Endothelial cell of umbilical vein (primary cell): Measurements from ENCODE around the gene TRAPPC2. TPM values are rescaled to one million over a fixed set of nuclear protein-coding genes. Genes with fewer than 3 reads are reported as not detected.

Source experiments
- BruUV-seq: library from RNA; stranded (reverse); fragments of 400-500 nt; replicated peaks from 2 replicates; lab custom pipeline; 2021; lab: Mats Ljungman, UMichigan
- CTCF ChIA-PET: fragments of 300-600, 350-600 bp; sonication (Branson Sonifier 250); formaldehyde crosslinking; loops from one replicate; lab custom pipeline; 2021; ENCODE audit warnings: antibody characterized with exemption, inconsistent platforms; lab: Charles Lee
- POLR2A ChIA-PET: fragments of 300-600, 350-600 bp; sonication (Branson Sonifier 250); formaldehyde crosslinking; loops from one replicate; lab custom pipeline; 2021; ENCODE audit warnings: antibody characterized with exemption, inconsistent platforms; lab: Charles Lee
- DNase-seq: peaks from one replicate; pipeline ENCODE4 v3.0.0-alpha.2; 2011; ENCODE audit warnings: low read depth, low spot score
- FAIRE-seq: peaks from 2 replicates; lab custom pipeline; 2011; peaks lifted over from hg19 to GRCh38; lab: Jason Lieb, UNC
- H2AFZ ChIP-seq: 2 replicates; pipeline ENCODE4 v1.6.0; 2012; ENCODE audit warnings: low read depth, low read length, control low read depth, inconsistent platforms
- H3K27ac ChIP-seq: 2 replicates; pipeline ENCODE4 v1.5.1; 2011; ENCODE audit warnings: low read depth, mild to moderate bottlenecking, control low read depth, low read length, moderate library complexity; ENCODE audit not compliant: insufficient read depth
- H3K27me3 ChIP-seq, 2 experiments: 2 replicates each; pipeline versions ENCODE4 v1.6.0 to v1.6.1; 2011; ENCODE audit warnings: low read length in 2 of 2, mixed read lengths in 1 of 2; ENCODE audit not compliant: control insufficient read depth in 2 of 2, insufficient read depth in 2 of 2
- H3K36me3 ChIP-seq, 2 experiments: 2 replicates in 1 of 2; 3 replicates in 1 of 2; pipeline ENCODE4 v1.5.1; 2011; ENCODE audit warnings: low read length in 2 of 2, mild to moderate bottlenecking in 1 of 2, moderate library complexity in 1 of 2; ENCODE audit not compliant: control insufficient read depth in 2 of 2, insufficient read depth in 2 of 2; ENCODE audit errors: extremely low read depth in 1 of 2
- H3K4me1 ChIP-seq: 3 replicates; pipeline ENCODE4 v1.5.1; 2011; ENCODE audit warnings: mild to moderate bottlenecking, low read length; ENCODE audit not compliant: control insufficient read depth, insufficient read depth; ENCODE audit errors: extremely low read depth
- H3K4me2 ChIP-seq: 2 replicates; pipeline ENCODE4 v1.6.1; 2011; ENCODE audit warnings: low read length, control low read depth, mixed read lengths; ENCODE audit not compliant: insufficient read depth
- H3K4me3 ChIP-seq, 3 experiments: fragments of 200-600 bp in 1 of 3; sonication (generic), shearing (Covaris generic) in 1 of 3; replicated peaks in 1 of 3; 2 replicates each; pipeline ENCODE4 v1.5.1; 2011 to 2016; ENCODE audit warnings: control low read depth in 3 of 3, low read length in 3 of 3, mild to moderate bottlenecking in 2 of 3, inconsistent platforms in 1 of 3, low read depth in 1 of 3, moderate library complexity in 1 of 3; ENCODE audit not compliant: insufficient read depth in 1 of 3
- H3K79me2 ChIP-seq: 2 replicates; pipeline ENCODE4 v1.6.0; 2012; ENCODE audit warnings: low read length, inconsistent platforms; ENCODE audit not compliant: control insufficient read depth, insufficient read depth
- H3K9ac ChIP-seq: replicated peaks from 2 replicates; pipeline ENCODE3; 2011; ENCODE audit warnings: low read length, control low read depth; ENCODE audit not compliant: insufficient read depth; ENCODE audit errors: extremely low read depth
- H3K9me1 ChIP-seq: replicated peaks from 3 replicates; pipeline ENCODE4 v1.6.0; 2011; ENCODE audit warnings: mild to moderate bottlenecking, low read length; ENCODE audit not compliant: control insufficient read depth, insufficient read depth; ENCODE audit errors: extremely low read depth
- H3K9me3 ChIP-seq: replicated peaks from 2 replicates; pipeline ENCODE4 v1.5.1; 2012; ENCODE audit warnings: low read length, inconsistent platforms; ENCODE audit not compliant: control insufficient read depth, insufficient read depth
- H4K20me1 ChIP-seq: replicated peaks from 2 replicates; pipeline ENCODE3; 2011; ENCODE audit warnings: mild to moderate bottlenecking, low read length; ENCODE audit not compliant: control insufficient read depth, insufficient read depth; ENCODE audit errors: extremely low read depth
- EZH2 ChIP-seq: IDR thresholded peaks from 2 replicates; pipeline ENCODE4 v1.6.1; 2012; ENCODE audit warnings: borderline replicate concordance, low read depth, mild to moderate bottlenecking, moderate library complexity, low read length, inconsistent platforms; ENCODE audit not compliant: severe bottlenecking
- FOS ChIP-seq: IDR thresholded peaks from 2 replicates; pipeline ENCODE4 v1.6.1; 2011; ENCODE audit warnings: mild to moderate bottlenecking, low read length, moderate library complexity, borderline replicate concordance; ENCODE audit not compliant: insufficient read depth
- GATA2 ChIP-seq: IDR thresholded peaks from 2 replicates; pipeline ENCODE4 v1.7.0; 2011; ENCODE audit warnings: low read depth, mild to moderate bottlenecking, moderate library complexity, mixed read lengths, low read length; ENCODE audit not compliant: insufficient read length, insufficient read depth
- JUN ChIP-seq: IDR thresholded peaks from 2 replicates; pipeline ENCODE4 v1.6.1; 2011; ENCODE audit warnings: borderline replicate concordance, low read depth; ENCODE audit not compliant: insufficient read length, insufficient read depth
- MYC ChIP-seq: IDR thresholded peaks from one replicate; pipeline ENCODE4 v1.6.1; 2011; ENCODE audit warnings: mild to moderate bottlenecking, low read depth, low read length
- POLR2A ChIP-seq: IDR thresholded peaks from 2 replicates; pipeline ENCODE4 v1.6.1; 2012; ENCODE audit warnings: low read depth, mild to moderate bottlenecking, control low read depth, low read length
- POLR2AphosphoS5 ChIP-seq: IDR thresholded peaks from 2 replicates; pipeline ENCODE4 v1.6.1; 2012; ENCODE audit warnings: low read depth, mild to moderate bottlenecking, control low read depth, low read length, moderate library complexity; ENCODE audit not compliant: insufficient read depth
- dilution Hi-C: fragments of 300-500 bp; cut with MboI; formaldehyde crosslinking; loops from one replicate; pipeline ENCODE4 v1.15.0; 2019; ENCODE audit warnings: low sequenced_read_pairs; ENCODE audit not compliant: extremely low pct_ligation_motif_present
- intact Hi-C: fragments of 100-400 bp; cut with micrococcal nuclease; formaldehyde crosslinking; loops from one replicate; pipeline ENCODE4 v1.10.0; 2022
- polyA plus RNA-seq, 4 experiments: library from polyadenylated mRNA; depleted of rRNA in 3 of 4; stranded (reverse) in 3 of 4; unstranded in 1 of 4; fragments of >200 nt; gene quantifications; 2 replicates each; pipeline versions ENCODE4 v1.2.1 to v1.2.3, GENCODE V29; 2011 to 2012; ENCODE audit warnings: missing spikeins in 1 of 4
- total RNA-seq: library from RNA; stranded (reverse); gene quantifications from 2 replicates; pipeline ENCODE4 v1.2.3, GENCODE V29; 2021
- TF ChIP-seq, protein P1 (sequence below): IDR thresholded peaks from 2 replicates; pipeline ENCODE4 v1.6.1; 2011; ENCODE audit not compliant: insufficient read depth, insufficient read length
- TF ChIP-seq, protein P2 (sequence below), 2 donors: IDR thresholded peaks; 1 replicate in 1 of 2; 2 replicates in 1 of 2; pipeline ENCODE4 v1.5.1; 2011; ENCODE audit warnings: low read length in 2 of 2, mild to moderate bottlenecking in 2 of 2, moderate library complexity in 2 of 2, control low read depth in 1 of 2, inconsistent platforms in 1 of 2, low read depth in 1 of 2; ENCODE audit not compliant: insufficient read depth in 1 of 2; ENCODE audit errors: extremely low read depth in 1 of 2

TRAPPC2 gene
- total and polyA plus RNA-seq, 2 donors (not counting 3 experiments of a cell fraction or from before 2014, with no cell fraction given), result 6.6 to 13.0 TPM

DNA sequence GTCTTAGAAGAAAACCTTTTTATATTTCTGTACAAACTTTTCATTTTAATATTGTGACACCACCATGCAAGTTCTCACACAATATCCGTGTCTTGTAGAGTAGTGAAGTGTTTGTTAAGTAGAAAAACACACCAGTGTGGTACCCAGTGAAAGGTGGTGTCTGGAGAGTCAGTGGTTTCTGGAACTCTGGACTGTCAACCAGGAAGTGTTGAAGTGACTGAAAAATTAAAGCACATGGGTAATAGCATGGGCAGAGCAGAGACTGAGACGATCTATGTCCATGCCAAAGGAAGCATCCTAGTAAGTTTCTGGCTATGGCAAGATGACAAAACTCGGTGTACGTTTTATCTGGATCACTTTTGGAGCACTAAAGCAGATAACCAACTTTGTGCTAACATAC is 23.3 kb downstream of the TRAPPC2 start:
- no peak for DNase-seq
- Histone ChIP-seq H3K9ac (no peak overlapping the region), H3K27me3 (no peaks in the 10 kb centered on the region), H3K36me3 (peaks cover 2% of the 10 kb centered on the region in 2 experiments), H3K4me1 (no peaks in the 10 kb centered on the region), H2AFZ (no peak overlapping the region), H3K9me1 (no peaks in the 10 kb centered on the region), H3K9me3 (no peaks in the 10 kb centered on the region), H4K20me1 (no peaks in the 10 kb centered on the region), H3K79me2 (peaks cover 3% of the 10 kb centered on the region), H3K27ac (no peak overlapping the region), H3K4me2 (no peak overlapping the region), H3K4me3 (no peak overlapping the region)
- no peak for FAIRE-seq
- no TSS peak for BruUV-seq
- intact Hi-C loops, result no loop called here
- no peak for TF ChIP-seq EZH2
- no peak for TF ChIP-seq FOS
- TF ChIP-seq POLR2AphosphoS5, result no peak
- TF ChIP-seq MYC, result no peak
- TF ChIP-seq, protein P1, sequence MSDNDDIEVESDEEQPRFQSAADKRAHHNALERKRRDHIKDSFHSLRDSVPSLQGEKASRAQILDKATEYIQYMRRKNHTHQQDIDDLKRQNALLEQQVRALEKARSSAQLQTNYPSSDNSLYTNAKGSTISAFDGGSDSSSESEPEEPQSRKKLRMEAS, result no peak
- TF ChIP-seq POLR2A, result no peak
- no peak for TF ChIP-seq JUN
- TF ChIP-seq, protein P2, sequence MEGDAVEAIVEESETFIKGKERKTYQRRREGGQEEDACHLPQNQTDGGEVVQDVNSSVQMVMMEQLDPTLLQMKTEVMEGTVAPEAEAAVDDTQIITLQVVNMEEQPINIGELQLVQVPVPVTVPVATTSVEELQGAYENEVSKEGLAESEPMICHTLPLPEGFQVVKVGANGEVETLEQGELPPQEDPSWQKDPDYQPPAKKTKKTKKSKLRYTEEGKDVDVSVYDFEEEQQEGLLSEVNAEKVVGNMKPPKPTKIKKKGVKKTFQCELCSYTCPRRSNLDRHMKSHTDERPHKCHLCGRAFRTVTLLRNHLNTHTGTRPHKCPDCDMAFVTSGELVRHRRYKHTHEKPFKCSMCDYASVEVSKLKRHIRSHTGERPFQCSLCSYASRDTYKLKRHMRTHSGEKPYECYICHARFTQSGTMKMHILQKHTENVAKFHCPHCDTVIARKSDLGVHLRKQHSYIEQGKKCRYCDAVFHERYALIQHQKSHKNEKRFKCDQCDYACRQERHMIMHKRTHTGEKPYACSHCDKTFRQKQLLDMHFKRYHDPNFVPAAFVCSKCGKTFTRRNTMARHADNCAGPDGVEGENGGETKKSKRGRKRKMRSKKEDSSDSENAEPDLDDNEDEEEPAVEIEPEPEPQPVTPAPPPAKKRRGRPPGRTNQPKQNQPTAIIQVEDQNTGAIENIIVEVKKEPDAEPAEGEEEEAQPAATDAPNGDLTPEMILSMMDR (IDR thresholded peaks at IDR 0.05; ENCODE audit: extremely low read depth in 1 of 2, insufficient read depth in 1 of 2, low read depth in 1 of 2, low read length in 2 of 2), result no peak
- TF ChIP-seq GATA2, result no peak
- ChIA-PET POLR2A (no interaction called here), CTCF (no interaction called here)
- dilution Hi-C loops, result no loop called here
